GM23248 (cell line): ENCODE results near the gene PPFIA3.

Source experiments
- EZH2 ChIP-seq: fragments of 200-600 bp; sonication (generic); IDR thresholded peaks from 2 replicates; pipeline ENCODE4 v1.6.1; 2018; ENCODE audit warnings: antibody characterized with exemption, mild to moderate bottlenecking; ENCODE audit not compliant: insufficient read depth, poor library complexity, severe bottlenecking
- EZH2phosphoT487 ChIP-seq: fragments of 200-600 bp; sonication (generic); IDR thresholded peaks from 2 replicates; pipeline ENCODE4 v1.6.1; 2018; ENCODE audit warnings: antibody characterized with exemption, moderate library complexity, mild to moderate bottlenecking, low read depth; ENCODE audit not compliant: insufficient read depth

DNA sequence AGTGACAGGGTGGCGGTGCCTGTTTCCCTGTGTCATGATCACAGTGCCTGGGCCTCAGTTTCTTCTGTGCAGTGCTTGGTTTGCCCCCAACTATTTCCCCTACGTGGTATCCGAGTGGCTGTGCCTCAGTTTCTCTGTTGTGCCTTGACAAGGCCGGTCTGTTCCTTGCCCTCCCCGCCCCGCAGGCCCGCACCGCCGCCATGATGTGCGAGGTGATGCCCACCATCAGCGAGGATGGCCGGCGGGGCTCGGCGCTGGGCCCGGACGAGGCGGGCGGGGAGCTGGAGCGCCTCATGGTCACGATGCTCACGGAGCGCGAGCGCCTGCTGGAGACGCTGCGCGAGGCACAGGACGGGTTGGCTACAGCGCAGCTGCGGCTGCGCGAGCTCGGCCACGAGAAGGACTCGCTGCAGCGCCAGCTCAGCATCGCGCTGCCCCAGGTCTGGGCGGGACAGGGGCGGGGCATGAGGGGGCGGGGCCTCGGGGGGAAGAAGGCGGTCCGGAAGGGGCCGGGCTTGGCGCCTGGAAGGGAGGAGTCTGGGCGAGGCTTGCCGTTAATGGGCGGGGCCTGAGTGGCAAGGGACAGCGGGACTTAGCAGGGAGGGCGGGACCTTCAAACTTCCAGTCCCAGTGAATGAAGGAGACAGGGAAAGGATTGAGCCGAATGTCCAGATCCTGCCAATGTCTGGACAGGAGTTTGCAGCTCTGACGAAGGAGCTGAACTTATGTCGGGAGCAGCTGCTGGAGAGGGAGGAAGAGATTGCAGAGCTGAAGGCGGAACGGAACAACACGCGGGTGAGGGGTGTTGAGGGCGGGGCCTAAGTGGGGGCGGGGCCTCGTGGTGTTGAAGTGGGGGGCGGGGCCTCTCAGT is 8.6 kb downstream of the PPFIA3 start:
- TF ChIP-seq EZH2 (no peak), EZH2phosphoT487 (no peak)
